Measurements from ENCODE around the gene MINDY2.
"Not testable (repeated sequence)": the region's sequence is repeated elsewhere in the genome, so short reads cannot be mapped to it uniquely, and the experiment has no call there.

MINDY2 gene

DNA sequence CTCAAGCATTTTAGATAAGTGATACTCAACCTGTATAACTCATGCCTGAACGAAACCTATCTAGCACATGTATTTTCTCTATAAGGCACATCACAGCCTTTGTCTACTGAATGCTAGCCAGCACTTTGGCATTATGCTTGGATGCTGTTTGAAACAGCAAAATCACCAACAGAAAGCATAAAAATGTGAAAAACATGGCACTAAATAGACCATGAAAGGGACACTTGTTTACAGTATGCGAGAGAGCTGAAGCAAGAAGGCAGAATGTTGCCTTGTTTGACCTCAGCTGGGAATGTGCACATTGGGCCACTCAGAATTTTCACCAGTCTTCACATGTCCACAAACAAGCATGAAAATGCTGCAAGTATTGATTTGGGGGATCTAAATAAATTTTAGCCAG is 59.5 kb downstream of the MINDY2 start:
- Histone ChIP-seq H3K27ac (no peak overlapping the region), H3K4me3 (no peak overlapping the region), H3K9ac (ENCODE audit: insufficient read length) (no peak overlapping the region), H3K36me3 (ENCODE audit: insufficient read depth, low read length) (no peaks in the 10 kb centered on the region), H3K9me3 (ENCODE audit: low read depth, low read length) (no peaks in the 10 kb centered on the region)
- TF ChIP-seq EZH2 (IDR thresholded peaks at IDR 0.05), result no peak
- no peak for TF ChIP-seq POLR2AphosphoS5 (IDR thresholded peaks at IDR 0.05; ENCODE audit: borderline replicate concordance, low read depth, low read length)
- no peak for TF ChIP-seq FOXP2 (optimal IDR thresholded peaks at IDR 0.05; ENCODE audit: control extremely low read depth, extremely low read length, insufficient read depth)
- no peak for DNase-seq (ENCODE audit: low read depth, low spot score)

DNA sequence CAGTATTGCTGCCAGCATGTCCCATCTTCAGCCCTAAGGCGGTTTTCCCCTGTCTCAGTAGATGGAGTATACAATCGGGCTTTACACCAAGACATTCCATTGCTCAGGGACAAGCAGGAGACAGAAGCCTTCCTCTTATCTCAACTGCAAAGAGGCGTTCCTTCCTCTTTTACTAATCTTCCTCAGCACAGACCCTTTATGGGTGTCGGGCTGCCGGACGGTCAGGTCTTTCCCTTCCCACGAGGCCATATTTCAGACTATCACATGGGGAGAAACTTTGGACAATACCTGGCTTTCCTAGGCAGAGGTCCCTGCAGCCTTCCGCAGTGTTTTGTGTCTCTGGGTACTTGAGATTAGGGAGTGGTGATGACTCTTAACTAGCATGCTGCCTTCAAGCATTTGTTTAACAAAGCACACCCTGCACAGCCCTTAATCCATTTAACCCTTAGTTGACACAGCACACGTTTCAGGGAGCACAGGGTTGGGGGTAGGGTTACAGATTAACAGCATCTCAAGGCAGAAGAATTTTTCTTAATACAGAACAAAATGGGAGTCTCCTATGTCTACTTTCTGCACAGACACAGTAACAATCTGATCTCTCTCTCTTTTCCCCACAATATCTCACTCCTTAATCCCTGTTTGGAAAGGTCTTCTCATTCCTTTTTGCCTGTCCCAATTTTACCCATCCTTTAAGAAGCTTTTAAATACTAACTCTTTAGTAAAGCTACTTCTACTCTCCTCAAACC is 62.8 kb downstream of the MINDY2 start:
- H3K27ac ChIP-seq; DNase-seq (ENCODE audit: low read depth, low spot score); H3K9ac ChIP-seq (ENCODE audit: insufficient read length): not testable (repeated sequence)

DNA sequence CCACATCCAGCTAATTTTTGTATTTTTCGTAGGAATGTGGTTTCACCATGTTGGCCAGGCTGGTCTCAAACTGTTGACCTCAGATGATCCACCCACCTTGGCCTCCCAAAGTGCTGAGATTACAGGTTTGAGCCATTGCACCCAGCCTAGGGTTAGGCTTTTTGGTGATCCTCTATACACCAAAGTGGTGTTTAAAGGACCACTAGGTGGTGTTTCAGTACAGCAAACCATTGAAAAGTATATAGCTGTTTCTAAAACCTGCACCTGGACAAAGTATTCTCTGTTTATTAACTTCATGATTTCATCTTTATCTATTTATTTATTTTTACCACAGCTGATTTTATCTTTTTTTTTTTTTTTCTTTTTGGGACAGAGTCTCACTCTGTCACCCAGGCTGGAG is 68.4 kb downstream of the MINDY2 start:
- H3K4me3 ChIP-seq, result no peak overlapping the region
- no peak for TF ChIP-seq FOXP2 (optimal IDR thresholded peaks at IDR 0.05; ENCODE audit: control extremely low read depth, extremely low read length, insufficient read depth)
- TF ChIP-seq EZH2 (IDR thresholded peaks at IDR 0.05), result no peak
- no peak for TF ChIP-seq POLR2AphosphoS5 (IDR thresholded peaks at IDR 0.05; ENCODE audit: borderline replicate concordance, low read depth, low read length)
- no peaks in the 10 kb centered on the region for H3K36me3 ChIP-seq (ENCODE audit: insufficient read depth, low read length)
- no peak overlapping the region for H3K9ac ChIP-seq (ENCODE audit: insufficient read length)
- DNase-seq (ENCODE audit: low read depth, low spot score), result no peak
- H3K9me3 ChIP-seq (ENCODE audit: low read depth, low read length), result no peaks in the 10 kb centered on the region
- no peak overlapping the region for H3K27ac ChIP-seq

More for the DNA sequence above, 62.8 kb downstream of the MINDY2 start:
- H3K9me3 ChIP-seq (ENCODE audit: low read depth, low read length); H3K36me3 ChIP-seq (ENCODE audit: insufficient read depth, low read length); H3K4me3 ChIP-seq: not testable (repeated sequence)

DNA sequence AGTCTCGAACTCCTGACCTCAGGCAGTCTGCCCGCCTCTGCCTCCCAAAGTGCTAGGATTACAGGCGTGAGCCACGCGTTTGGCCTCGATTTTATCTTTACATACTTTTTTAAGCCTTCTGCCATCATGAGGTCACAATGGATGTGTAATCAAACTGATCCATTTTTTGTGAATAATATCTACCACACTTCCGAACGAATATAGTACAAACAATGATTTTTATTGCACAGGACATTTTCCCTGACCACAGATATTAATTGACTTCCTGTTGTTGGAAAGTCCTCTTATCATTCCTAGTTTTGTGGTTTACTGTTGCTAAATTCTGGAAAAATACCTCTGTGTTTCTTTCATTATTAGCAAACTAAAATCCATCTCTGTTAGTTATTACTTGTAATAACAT is 68.9 kb downstream of the MINDY2 start:
- peak; percentile 22 for DNase-seq (ENCODE audit: low read depth, low spot score)
- no peak overlapping the region for H3K9ac ChIP-seq (ENCODE audit: insufficient read length)
- no peak overlapping the region for H3K27ac ChIP-seq
- no peak overlapping the region for H3K4me3 ChIP-seq
- H3K36me3 ChIP-seq (ENCODE audit: insufficient read depth, low read length), result no peaks in the 10 kb centered on the region
- TF ChIP-seq POLR2AphosphoS5 (IDR thresholded peaks at IDR 0.05; ENCODE audit: borderline replicate concordance, low read depth, low read length) (no peak), EZH2 (IDR thresholded peaks at IDR 0.05) (no peak)
- no peaks in the 10 kb centered on the region for H3K9me3 ChIP-seq (ENCODE audit: low read depth, low read length)

DNA sequence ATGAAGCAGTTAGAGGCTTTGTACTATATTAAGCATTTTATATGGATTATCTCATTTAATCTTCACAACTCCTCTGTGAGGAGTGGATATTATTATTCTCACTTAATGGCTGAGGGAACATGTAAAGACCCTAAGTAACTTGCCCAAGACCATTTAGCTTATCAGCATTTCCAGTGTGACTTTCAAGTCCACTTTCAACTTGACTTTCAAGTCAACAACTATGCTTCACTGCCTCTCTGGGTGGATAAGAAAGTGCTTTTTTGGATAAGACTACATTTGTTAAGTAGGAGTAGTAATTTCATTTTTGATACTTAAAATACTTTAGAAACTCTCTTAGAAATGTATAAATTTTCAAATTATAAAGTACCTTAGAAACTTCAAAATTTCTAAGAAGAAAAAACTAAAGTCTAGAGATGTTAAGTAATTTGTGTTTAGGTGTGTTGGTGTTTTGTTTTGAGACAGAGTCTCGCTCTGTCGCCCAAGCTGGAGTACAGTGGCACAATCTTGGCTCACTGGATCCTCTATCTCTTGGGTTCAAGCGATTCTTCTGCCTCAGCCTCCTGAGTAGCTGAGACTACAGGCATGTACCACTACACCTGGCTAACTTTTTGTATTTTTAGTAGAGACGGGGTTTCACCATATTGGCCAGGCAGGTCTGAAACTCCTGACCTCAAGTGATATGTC is 71.8 kb downstream of the MINDY2 start:
- Histone ChIP-seq H3K36me3 (ENCODE audit: insufficient read depth, low read length) (no peaks in the 10 kb centered on the region), H3K9me3 (ENCODE audit: low read depth, low read length) (no peaks in the 10 kb centered on the region), H3K9ac (ENCODE audit: insufficient read length) (no peak overlapping the region), H3K4me3 (no peak overlapping the region), H3K27ac (no peak overlapping the region)
- DNase-seq (ENCODE audit: low read depth, low spot score), result no peak
- TF ChIP-seq EZH2 (IDR thresholded peaks at IDR 0.05), result no peak
- no peak for TF ChIP-seq FOXP2 (optimal IDR thresholded peaks at IDR 0.05; ENCODE audit: control extremely low read depth, extremely low read length, insufficient read depth)
- TF ChIP-seq POLR2AphosphoS5 (IDR thresholded peaks at IDR 0.05; ENCODE audit: borderline replicate concordance, low read depth, low read length), result no peak

DNA sequence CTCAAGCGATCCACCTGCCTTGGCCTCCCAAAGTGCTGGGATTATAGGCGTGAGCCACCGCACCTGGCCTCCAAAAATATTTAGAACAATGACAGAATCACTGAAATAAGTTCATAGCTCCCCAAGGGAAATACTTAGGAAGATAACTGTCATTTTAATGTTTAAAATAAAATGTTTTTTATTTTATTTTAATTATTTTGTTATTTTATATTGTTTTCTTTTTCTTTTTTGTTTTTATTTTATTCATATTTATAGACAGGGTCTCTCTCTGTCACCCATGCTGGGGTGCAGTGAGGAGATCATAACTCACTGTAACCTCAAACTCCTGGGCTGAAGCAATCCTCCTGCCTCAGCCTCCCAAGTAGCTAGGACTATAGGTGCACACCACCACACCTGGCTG is 80.1 kb downstream of the MINDY2 start:
- H3K27ac ChIP-seq; H3K4me3 ChIP-seq; H3K9ac ChIP-seq (ENCODE audit: insufficient read length); H3K36me3 ChIP-seq (ENCODE audit: insufficient read depth, low read length); DNase-seq (ENCODE audit: low read depth, low spot score); H3K9me3 ChIP-seq (ENCODE audit: low read depth, low read length): not testable (repeated sequence)

DNA sequence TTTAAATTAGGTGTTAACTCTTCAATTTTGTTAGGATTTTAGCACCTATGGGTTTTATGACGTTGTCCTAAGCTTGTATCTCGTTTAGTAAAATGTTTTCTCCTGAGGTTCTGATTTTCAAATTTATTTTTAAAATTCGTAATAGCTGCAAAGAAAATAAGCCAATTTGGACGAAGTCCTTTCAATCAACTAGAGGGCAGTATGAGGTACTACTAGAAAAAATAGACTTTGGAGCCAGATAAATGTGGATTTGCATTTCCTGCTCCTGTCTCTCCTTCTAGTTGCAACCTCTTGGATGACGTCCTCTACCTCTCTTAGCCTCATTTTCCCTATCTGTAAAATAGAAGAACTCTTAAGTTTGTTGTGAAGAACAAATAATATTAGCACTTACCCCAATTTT is 81.2 kb downstream of the MINDY2 start:
- H3K27ac ChIP-seq, result no peak overlapping the region
- TF ChIP-seq EZH2 (IDR thresholded peaks at IDR 0.05), result no peak
- no peak for TF ChIP-seq POLR2AphosphoS5 (IDR thresholded peaks at IDR 0.05; ENCODE audit: borderline replicate concordance, low read depth, low read length)
- TF ChIP-seq FOXP2 (optimal IDR thresholded peaks at IDR 0.05; ENCODE audit: control extremely low read depth, extremely low read length, insufficient read depth), result no peak
- no peaks in the 10 kb centered on the region for H3K36me3 ChIP-seq (ENCODE audit: insufficient read depth, low read length)
- H3K9ac ChIP-seq (ENCODE audit: insufficient read length), result no peak overlapping the region
- H3K9me3 ChIP-seq (ENCODE audit: low read depth, low read length), result no peaks in the 10 kb centered on the region
- no peak for DNase-seq (ENCODE audit: low read depth, low spot score)
- H3K4me3 ChIP-seq, result no peak overlapping the region

DNA sequence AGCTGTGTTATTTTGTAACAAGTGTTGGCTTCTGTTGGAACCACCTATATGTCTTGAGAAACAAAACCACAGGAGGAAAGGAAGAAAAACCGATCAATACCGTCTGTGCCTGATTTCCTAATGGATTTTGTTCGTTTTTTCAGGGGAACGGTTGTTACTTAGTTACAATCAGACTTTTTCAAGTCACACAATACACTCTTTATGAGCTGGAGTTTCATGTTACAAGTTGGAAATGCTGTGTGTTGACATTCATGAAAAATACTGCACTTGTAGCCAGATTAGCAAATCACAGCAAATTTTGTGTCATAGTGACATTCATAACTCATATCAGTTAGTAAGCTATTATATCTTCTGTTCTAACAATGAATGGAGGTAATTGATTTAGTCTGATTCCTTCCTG is 83.5 kb downstream of the MINDY2 start:
- TF ChIP-seq FOXP2 (optimal IDR thresholded peaks at IDR 0.05; ENCODE audit: control extremely low read depth, extremely low read length, insufficient read depth), result no peak
- TF ChIP-seq POLR2AphosphoS5 (IDR thresholded peaks at IDR 0.05; ENCODE audit: borderline replicate concordance, low read depth, low read length), result no peak
- no peak for TF ChIP-seq EZH2 (IDR thresholded peaks at IDR 0.05)
- Histone ChIP-seq H3K9me3 (ENCODE audit: low read depth, low read length) (no peaks in the 10 kb centered on the region), H3K27ac (no peak overlapping the region), H3K36me3 (ENCODE audit: insufficient read depth, low read length) (no peaks in the 10 kb centered on the region), H3K4me3 (no peak overlapping the region), H3K9ac (ENCODE audit: insufficient read length) (no peak overlapping the region)
- no peak for DNase-seq (ENCODE audit: low read depth, low spot score)

DNA sequence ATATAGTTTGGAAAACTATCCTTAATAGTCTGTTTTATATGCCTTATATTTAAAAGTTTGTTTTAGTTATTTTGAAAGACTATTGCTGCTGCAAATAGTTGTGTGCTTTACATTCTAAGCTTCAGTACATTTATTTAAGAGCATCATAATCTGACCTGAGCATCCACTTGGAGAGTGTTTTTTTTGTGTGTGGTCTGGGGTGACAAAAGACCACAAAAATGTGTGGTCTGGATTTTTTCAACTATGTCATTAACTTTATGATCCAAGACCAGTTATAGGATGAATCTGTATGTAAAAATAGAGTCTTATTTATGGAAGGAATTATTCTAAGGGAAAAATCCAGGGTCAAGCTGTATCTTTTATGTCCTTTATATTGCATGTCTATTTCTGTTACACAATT is 85.0 kb downstream of the MINDY2 start:
- no peak for DNase-seq (ENCODE audit: low read depth, low spot score)
- no peak for TF ChIP-seq EZH2 (IDR thresholded peaks at IDR 0.05)
- Histone ChIP-seq H3K27ac (no peak overlapping the region), H3K9ac (ENCODE audit: insufficient read length) (no peak overlapping the region), H3K36me3 (ENCODE audit: insufficient read depth, low read length) (no peaks in the 10 kb centered on the region), H3K9me3 (ENCODE audit: low read depth, low read length) (no peaks in the 10 kb centered on the region), H3K4me3 (no peak overlapping the region)

DNA sequence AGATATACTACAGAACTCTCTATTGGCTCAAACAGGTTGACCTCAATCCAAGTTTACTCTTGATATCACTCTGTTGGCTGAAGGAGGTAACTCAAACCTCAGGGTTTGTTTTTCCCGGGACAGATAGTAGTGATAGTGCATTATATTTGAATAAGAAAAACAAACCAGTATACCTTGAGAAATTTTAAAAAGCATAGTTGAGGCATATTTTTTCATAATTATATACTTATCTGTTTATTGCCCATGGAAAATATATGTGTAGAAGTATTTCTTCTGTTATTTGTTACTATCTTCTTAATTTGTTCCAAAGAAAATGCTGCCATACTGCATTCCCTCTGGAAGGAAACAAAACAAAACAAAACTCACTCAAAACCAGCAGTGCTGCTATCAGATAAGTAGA is 85.5 kb downstream of the MINDY2 start:
- H3K36me3 ChIP-seq (ENCODE audit: insufficient read depth, low read length); H3K27ac ChIP-seq; DNase-seq (ENCODE audit: low read depth, low spot score); H3K9me3 ChIP-seq (ENCODE audit: low read depth, low read length); H3K9ac ChIP-seq (ENCODE audit: insufficient read length); H3K4me3 ChIP-seq: not testable (repeated sequence)
